Measurements from ENCODE around the gene STX1B. TPM values are rescaled to one million over a fixed set of nuclear protein-coding genes. Genes with fewer than 3 reads are reported as not detected.
"Not testable (repeated sequence)": the region's sequence is repeated elsewhere in the genome, so short reads cannot be mapped to it uniquely, and the experiment has no call there.

STX1B gene
- total RNA-seq, 2 donors from 2014 or later: 0.95 to 1.1 TPM

- intact Hi-C loops (cut with DNase I): no loop called here
- no peak for DNase-seq (ENCODE audit: low spot score)
Observed at GRCh38 chr16:30947541-30947858, 62.9 kb downstream of the STX1B start.

- DNase-seq (ENCODE audit: low spot score): no peak
- intact Hi-C loops (cut with DNase I): no loop called here
Observed at GRCh38 chr16:30946671-30947540, 63.5 kb downstream of the STX1B start.

- intact Hi-C loops (cut with DNase I): no loop called here
- no peak for DNase-seq (ENCODE audit: low spot score)
Observed at GRCh38 chr16:30944352-30944751, 66.1 kb downstream of the STX1B start.

- DNase-seq (ENCODE audit: low spot score): no peak
- intact Hi-C loops (cut with DNase I): no loop called here
Observed at GRCh38 chr16:30942426-30942806, 68.0 kb downstream of the STX1B start.

- peak; percentile 93 for DNase-seq (ENCODE audit: low spot score)
- intact Hi-C loops (cut with DNase I): no loop called here
Observed at GRCh38 chr16:30941600-30942425, 68.6 kb downstream of the STX1B start.

- intact Hi-C loops (cut with DNase I); DNase-seq (ENCODE audit: low spot score): not testable (repeated sequence)
Observed at GRCh38 chr16:30939571-30939970, 70.9 kb downstream of the STX1B start.

Other genes starting within 250 kb of the STX1B start
- 1 to 10 TPM; 1.2 TPM for gene CFAP119, start 248.6 kb downstream of the STX1B start, total RNA-seq
- gene RNF40, start 248.3 kb downstream of the STX1B start, total RNA-seq: 10 to 100 TPM; 60.9 to 66.5 TPM
- gene ZNF629, start 223.4 kb downstream of the STX1B start, total RNA-seq: 10 to 100 TPM; 10.1 to 11.2 TPM
- 10 to 100 TPM; 33.6 to 36.3 TPM for gene BCL7C, start 116.6 kb downstream of the STX1B start, total RNA-seq
- gene CTF1, start 114.0 kb downstream of the STX1B start, total RNA-seq: 1 to 10 TPM; 5.0 to 5.2 TPM
- 10 to 100 TPM; 13.7 to 14.5 TPM for gene FBXL19, start 87.1 kb downstream of the STX1B start, total RNA-seq
- 10 to 100 TPM; 11.0 to 17.5 TPM for gene ORAI3, start 61.6 kb downstream of the STX1B start, total RNA-seq
- gene SETD1A, start 52.9 kb downstream of the STX1B start, total RNA-seq: 10 to 100 TPM; 11.8 to 17.7 TPM
- gene HSD3B7, start 25.4 kb downstream of the STX1B start, total RNA-seq: 10 to 100 TPM; 38.5 to 39.2 TPM
- gene STX4, start 22.9 kb upstream of the STX1B start, total RNA-seq: 10 to 100 TPM; 54.4 to 75.4 TPM
- gene ZNF668, start 63.6 kb upstream of the STX1B start, total RNA-seq: 10 to 100 TPM; 12.1 to 14.6 TPM
- gene ZNF646, start 63.8 kb upstream of the STX1B start, total RNA-seq: 10 to 100 TPM; 10.1 to 11.7 TPM
- 1 to 10 TPM; 1.5 to 3.5 TPM for gene PRSS53, start 78.3 kb upstream of the STX1B start, total RNA-seq
- gene VKORC1, start 84.2 kb upstream of the STX1B start, total RNA-seq: 100 to 1,000 TPM in 1 of 2 donors, 10 to 100 TPM in 1; 77.8 to 113 TPM
- 10 to 100 TPM; 29.8 to 30.6 TPM for gene BCKDK, start 97.7 kb upstream of the STX1B start, total RNA-seq
- gene KAT8, start 107.0 kb upstream of the STX1B start, total RNA-seq: 10 to 100 TPM; 49.9 to 51.3 TPM
- gene PRSS8, start 125.1 kb upstream of the STX1B start, total RNA-seq: under 1 TPM in 1 of 2 donors, not detected in 1; 0.23 TPM
- gene PRSS36, start 139.4 kb upstream of the STX1B start, total RNA-seq: 1 to 10 TPM; 2.9 to 5.2 TPM
- gene FUS, start 169.5 kb upstream of the STX1B start, total RNA-seq: 100 to 1,000 TPM; 168 to 208 TPM
- 10 to 100 TPM; 13.0 to 23.9 TPM for gene PYCARD, start 192.1 kb upstream of the STX1B start, total RNA-seq
- under 1 TPM; 0.05 to 0.10 TPM for gene TRIM72, start 203.5 kb upstream of the STX1B start, total RNA-seq
- not detected for gene PYDC1, start 206.5 kb upstream of the STX1B start, total RNA-seq
- gene ITGAM, start 249.3 kb upstream of the STX1B start, total RNA-seq: 10 to 100 TPM; 12.3 to 35.7 TPM

Data from posterior vena cava (tissue), 2 donors.